Neuronal stem cell (in vitro differentiated cells): ENCODE data around the gene DLK1. TPM values are rescaled to one million over a fixed set of nuclear protein-coding genes. Genes with fewer than 3 reads are reported as not detected.

Experiments
- DNase-seq: peaks from one replicate; pipeline ENCODE4 v3.0.0-alpha.2; 2013; ENCODE audit warnings: low spot score
- H2AFZ ChIP-seq: one replicate; pipeline ENCODE4 v1.6.1; 2013; ENCODE audit warnings: mild to moderate bottlenecking, low read length, inconsistent platforms
- H2AK5ac ChIP-seq: 2 replicates; pipeline ENCODE4 v1.6.1; 2013; ENCODE audit warnings: low read depth, mild to moderate bottlenecking, inconsistent platforms, low read length, moderate library complexity, mixed read lengths
- H2BK120ac ChIP-seq: 2 replicates; pipeline ENCODE4 v1.6.1; 2013; ENCODE audit warnings: low read depth, mild to moderate bottlenecking, inconsistent platforms, low read length, moderate library complexity, mixed read lengths
- H2BK12ac ChIP-seq: one replicate; pipeline ENCODE4 v1.6.1; 2013; ENCODE audit warnings: low read length, inconsistent platforms
- H2BK15ac ChIP-seq: 2 replicates; pipeline ENCODE4 v1.6.1; 2013; ENCODE audit warnings: mild to moderate bottlenecking, low read length, inconsistent platforms, mixed read lengths
- H2BK5ac ChIP-seq: one replicate; pipeline ENCODE4 v1.6.1; 2013; ENCODE audit warnings: inconsistent platforms, mild to moderate bottlenecking, low read length, moderate library complexity
- H3K14ac ChIP-seq: one replicate; pipeline ENCODE4 v1.6.1; 2013; ENCODE audit warnings: low read length, inconsistent platforms
- H3K18ac ChIP-seq: 2 replicates; pipeline ENCODE4 v1.6.1; 2013; ENCODE audit warnings: low read length, inconsistent platforms
- H3K23ac ChIP-seq: 2 replicates; pipeline ENCODE4 v1.6.1; 2013; ENCODE audit warnings: low read depth, mild to moderate bottlenecking, mixed read lengths, low read length, inconsistent platforms; ENCODE audit not compliant: poor library complexity
- H3K27ac ChIP-seq: replicated peaks from 3 replicates; pipeline ENCODE4 v1.5.1; 2013; ENCODE audit warnings: low read length, inconsistent platforms
- H3K27me3 ChIP-seq, 3 experiments: 2 replicates each; pipeline ENCODE4 v1.6.1; 2013; ENCODE audit warnings: low read length in 3 of 3, mild to moderate bottlenecking in 2 of 3, inconsistent platforms in 1 of 3, low read depth in 1 of 3, mixed read lengths in 1 of 3, moderate library complexity in 1 of 3; ENCODE audit not compliant: control insufficient read depth in 3 of 3, insufficient read depth in 3 of 3
- H3K36me3 ChIP-seq, 2 donors: replicated peaks in 1 of 2; 2 replicates each; pipeline ENCODE4 v1.6.1; 2013; ENCODE audit warnings: low read length in 2 of 2; ENCODE audit not compliant: control insufficient read depth in 2 of 2, insufficient read depth in 2 of 2
- H3K4ac ChIP-seq: 2 replicates; pipeline ENCODE4 v1.6.1; 2013; ENCODE audit warnings: inconsistent platforms, mild to moderate bottlenecking, low read length, moderate library complexity
- H3K4me1 ChIP-seq, 2 donors: 1 replicate in 1 of 2; 2 replicates in 1 of 2; pipeline ENCODE4 v1.6.1; 2013; ENCODE audit warnings: low read length in 2 of 2, low read depth in 1 of 2; ENCODE audit not compliant: control insufficient read depth in 2 of 2, insufficient read depth in 1 of 2
- H3K4me2 ChIP-seq: one replicate; pipeline ENCODE4 v1.6.1; 2013; ENCODE audit warnings: mild to moderate bottlenecking, low read length, inconsistent platforms; ENCODE audit not compliant: insufficient read depth, poor library complexity, severe bottlenecking
- H3K4me3 ChIP-seq, 2 donors: 2 replicates each; pipeline ENCODE4 v1.5.1; 2013; ENCODE audit warnings: low read length in 2 of 2, mild to moderate bottlenecking in 2 of 2, inconsistent platforms in 1 of 2, moderate library complexity in 1 of 2
- H3K79me1 ChIP-seq: one replicate; pipeline ENCODE4 v1.6.1; 2013; ENCODE audit warnings: low read depth, mild to moderate bottlenecking, inconsistent platforms, low read length, moderate library complexity
- H3K9ac ChIP-seq: one replicate; pipeline ENCODE4 v1.6.1; 2013; ENCODE audit warnings: mild to moderate bottlenecking, low read depth, low read length, inconsistent platforms; ENCODE audit not compliant: poor library complexity
- H3K9me3 ChIP-seq, 2 donors: replicated peaks in 1 of 2; 2 replicates each; pipeline versions ENCODE3 to v1.6.1; 2013; ENCODE audit warnings: low read length in 2 of 2, mild to moderate bottlenecking in 2 of 2, inconsistent platforms in 1 of 2, low read depth in 1 of 2, mixed read lengths in 1 of 2, moderate library complexity in 1 of 2; ENCODE audit not compliant: control insufficient read depth in 2 of 2, insufficient read depth in 1 of 2
- H4K8ac ChIP-seq: one replicate; pipeline ENCODE4 v1.6.1; 2013; ENCODE audit warnings: low read depth, mild to moderate bottlenecking, inconsistent platforms, low read length, moderate library complexity
- H4K91ac ChIP-seq: one replicate; pipeline ENCODE4 v1.6.1; 2013; ENCODE audit warnings: low read length, low read depth, mild to moderate bottlenecking, inconsistent platforms; ENCODE audit not compliant: poor library complexity
- WGBS, 2 donors: extraction: QIAGEN DNeasy Blood & Tissue Kit; methylation state at CpG; one replicate each; pipeline ENCODE4 v1.1.7; 2013; ENCODE audit warnings: missing lambda C conversion rate in 2 of 2, mixed read lengths in 1 of 2; ENCODE audit not compliant: insufficient read length in 2 of 2, insufficient replicate concordance in 1 of 2; ENCODE audit errors: extremely low coverage in 2 of 2; 5-methylcytosine and 5-hydroxymethylcytosine counted together
- polyA plus RNA-seq, 2 experiments: library from polyadenylated mRNA; stranded (reverse); fragments of 200-250 nt; gene quantifications; one replicate each; pipeline ENCODE4 v1.2.3, GENCODE V29; 2013

The DLK1 gene
- 6,496 TPM for polyA plus RNA-seq (2013, experiment 1 of 2)
- 6,408 TPM for polyA plus RNA-seq (2013, experiment 2 of 2)

DNA sequence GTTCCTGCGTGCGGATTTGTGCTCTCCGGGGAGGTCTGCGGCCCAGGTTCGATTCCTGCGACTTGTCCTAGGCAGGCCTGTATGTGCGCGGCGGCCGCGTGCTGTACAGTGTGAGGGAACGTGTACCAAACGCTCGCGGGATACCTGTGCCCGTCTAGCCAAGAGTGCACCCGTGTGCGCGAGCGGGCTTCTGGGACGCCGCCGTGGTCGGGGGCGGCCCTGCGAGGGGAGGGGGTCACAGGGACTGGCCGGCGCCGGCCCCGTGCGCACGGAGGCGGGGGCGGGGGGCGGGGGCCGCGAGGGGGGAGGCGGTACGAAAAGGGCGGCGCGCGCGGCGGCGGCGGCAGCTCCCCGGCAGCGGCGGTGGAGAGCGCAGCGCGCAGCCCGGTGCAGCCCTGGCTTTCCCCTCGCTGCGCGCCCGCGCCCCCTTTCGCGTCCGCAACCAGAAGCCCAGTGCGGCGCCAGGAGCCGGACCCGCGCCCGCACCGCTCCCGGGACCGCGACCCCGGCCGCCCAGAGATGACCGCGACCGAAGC is at the start of gene DLK1:
TSS of gene DLK1 (plus strand) at position 343 of the 536 bp plus-strand sequence. CDS start at position 520, 177 bp downstream.
- Histone ChIP-seq H2BK15ac (peak within 1 kb of the TSS; percentile 76), H3K27ac (peak within 1 kb of the TSS; percentile 83), H3K36me3 (peaks cover 0 to 38% of the 10 kb centered on the region in 2 donors), H4K91ac (peak within 1 kb of the TSS; percentile 96), H3K4me1 (peaks cover 18 to 54% of the 10 kb centered on the region in 2 donors), H2AFZ (peak within 1 kb of the TSS; percentile 80), H3K9me3 (no peaks in the 10 kb centered on the region), H2AK5ac (peak within 1 kb of the TSS; percentile 96), H3K23ac (peak within 1 kb of the TSS; percentile 55), H3K9ac (peak within 1 kb of the TSS; percentile 100), H2BK12ac (peak within 1 kb of the TSS; percentile 52), H3K4ac (peak within 1 kb of the TSS; percentile 79), H2BK120ac (peak within 1 kb of the TSS; percentile 90), H3K14ac (peak within 1 kb of the TSS; percentile 95), H3K27me3 (peaks cover 0 to 91% (median 0%) of the 10 kb centered on the region in 3 experiments), H3K79me1 (peaks cover 10% of the 10 kb centered on the region), H3K18ac (peak within 1 kb of the TSS; percentile 100), H3K4me2 (peak within 1 kb of the TSS; percentile 71), H4K8ac (peak within 1 kb of the TSS; percentile 70), H3K4me3 (peak within 1 kb of the TSS in 1 of 2 donors; percentile 92), H2BK5ac (peak within 1 kb of the TSS; percentile 98)
- WGBS, 2 donors = no CpG with 5 or more reads among the region's 77 CpGs
- DNase-seq = no peak

DNA sequence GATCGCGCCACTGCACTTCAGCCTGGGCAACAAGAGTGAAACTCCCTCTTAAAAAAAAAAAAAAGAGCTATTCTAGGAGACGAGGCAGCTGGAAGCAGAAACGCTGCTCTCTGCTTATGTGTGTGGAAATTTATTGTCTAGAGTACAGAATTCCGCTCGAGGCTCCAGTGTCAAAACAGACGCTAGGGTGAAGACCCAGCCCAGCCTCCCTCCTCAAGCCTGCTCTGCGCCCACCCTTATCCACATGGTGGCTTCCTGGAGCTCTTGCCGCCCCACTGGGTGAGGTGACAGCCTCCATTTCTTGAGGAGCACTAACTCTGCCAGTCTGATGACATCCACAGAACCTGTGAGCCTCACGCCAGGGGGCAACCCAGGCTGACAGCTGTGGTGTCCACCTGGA is 49.5 kb upstream of the DLK1 start:
- H3K4me2 ChIP-seq = no peak overlapping the region

DNA sequence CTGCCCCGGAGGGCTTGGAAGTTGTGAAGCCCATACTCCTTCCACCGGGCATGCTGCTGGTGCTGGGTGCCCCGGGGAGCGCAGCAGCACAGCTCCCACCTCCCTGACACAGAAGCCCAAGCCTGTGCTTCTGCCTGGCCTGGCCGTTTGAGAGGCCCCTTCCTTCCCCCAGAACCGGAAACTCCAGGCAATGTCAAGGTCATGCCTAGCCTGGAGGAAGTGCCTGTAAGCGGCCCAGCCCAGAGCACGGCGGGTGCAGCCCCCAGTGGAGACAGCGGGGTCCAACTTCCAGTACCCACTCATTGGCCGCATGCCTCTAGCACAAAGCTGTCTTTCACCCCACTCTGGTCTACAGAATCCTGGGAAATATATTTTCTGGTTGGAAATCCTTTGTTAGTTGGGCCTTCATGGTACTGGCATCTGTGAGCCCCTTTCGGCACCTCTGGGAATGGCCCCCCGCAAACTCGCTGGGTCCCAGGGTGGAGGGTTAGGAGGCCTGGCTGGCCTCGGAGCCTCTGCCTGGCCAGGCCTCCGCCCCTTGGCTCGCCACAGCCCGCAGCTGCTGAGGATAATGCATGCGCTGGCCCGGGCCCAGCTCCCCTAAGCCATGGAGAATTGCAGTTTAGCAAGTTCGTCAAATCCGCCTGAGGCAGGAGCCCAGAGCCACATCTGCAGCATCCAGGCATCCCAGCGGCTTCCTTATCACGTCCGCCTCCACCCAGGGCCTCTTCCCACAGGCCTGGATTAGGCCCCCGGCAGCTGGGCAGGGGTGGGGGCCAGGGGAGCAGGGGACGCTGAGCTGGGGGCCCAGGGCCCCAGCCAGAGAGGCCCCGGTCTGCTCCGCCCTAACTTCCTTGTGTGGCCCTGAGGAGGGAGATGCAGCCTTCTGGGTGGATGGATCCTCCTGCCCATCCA is 48.9 kb upstream of the DLK1 start:
- no CpG with 5 or more reads among the region's 29 CpGs for WGBS, 2 donors
- no peak overlapping the region for H3K4me2 ChIP-seq
- no peaks in the 10 kb centered on the region for H3K9me3 ChIP-seq
- no peaks in the 10 kb centered on the region for H3K36me3 ChIP-seq
- H2BK15ac ChIP-seq = peak overlapping the region; percentile 88
- no peak for DNase-seq
- H4K91ac ChIP-seq = peak overlapping the region; percentile 47
- peak overlapping the region; percentile 94 for H4K8ac ChIP-seq
- H3K4me3 ChIP-seq = no peak overlapping the region
- peak overlapping the region; percentile 8 for H2BK5ac ChIP-seq
- peak overlapping the region; percentile 58 for H2AFZ ChIP-seq
- H3K23ac ChIP-seq = peak overlapping the region; percentile 38
- H3K14ac ChIP-seq = peak overlapping the region; percentile 65
- H3K18ac ChIP-seq = peak overlapping the region; percentile 66
- peak overlapping the region; percentile 49 for H2AK5ac ChIP-seq
- peaks cover 27 to 37% of the 10 kb centered on the region in 2 donors for H3K4me1 ChIP-seq
- no peak overlapping the region for H3K9ac ChIP-seq
- H3K27ac ChIP-seq = no peak overlapping the region
- H2BK120ac ChIP-seq = peak overlapping the region; percentile 93
- no peaks in the 10 kb centered on the region for H3K79me1 ChIP-seq
- H3K4ac ChIP-seq = no peak overlapping the region
- peak overlapping the region; percentile 47 for H2BK12ac ChIP-seq
- H3K27me3 ChIP-seq = peaks cover 0 to 24% (median 0%) of the 10 kb centered on the region in 3 experiments

More for the DNA sequence above, 49.5 kb upstream of the DLK1 start:
- Histone ChIP-seq H2BK120ac (peak overlapping the region; percentile 93), H3K27ac (no peak overlapping the region), H3K27me3 (peaks cover 0 to 30% (median 0%) of the 10 kb centered on the region in 3 experiments), H3K4me1 (peaks cover 28 to 37% of the 10 kb centered on the region in 2 donors), H3K9me3 (no peaks in the 10 kb centered on the region), H3K4ac (no peak overlapping the region), H2BK15ac (peak overlapping the region; percentile 88), H2BK5ac (peak overlapping the region; percentile 8), H3K4me3 (no peak overlapping the region), H4K8ac (peak overlapping the region; percentile 94), H4K91ac (no peak overlapping the region), H3K14ac (no peak overlapping the region), H2BK12ac (peak overlapping the region; percentile 47), H3K36me3 (no peaks in the 10 kb centered on the region), H3K18ac (peak overlapping the region; percentile 66), H2AFZ (peak overlapping the region; percentile 58), H3K79me1 (no peaks in the 10 kb centered on the region), H3K23ac (peak overlapping the region; percentile 38), H2AK5ac (peak overlapping the region; percentile 49), H3K9ac (no peak overlapping the region)
- no CpG with 5 or more reads among the region's 10 CpGs for WGBS, 2 donors
- DNase-seq = no peak

DNA sequence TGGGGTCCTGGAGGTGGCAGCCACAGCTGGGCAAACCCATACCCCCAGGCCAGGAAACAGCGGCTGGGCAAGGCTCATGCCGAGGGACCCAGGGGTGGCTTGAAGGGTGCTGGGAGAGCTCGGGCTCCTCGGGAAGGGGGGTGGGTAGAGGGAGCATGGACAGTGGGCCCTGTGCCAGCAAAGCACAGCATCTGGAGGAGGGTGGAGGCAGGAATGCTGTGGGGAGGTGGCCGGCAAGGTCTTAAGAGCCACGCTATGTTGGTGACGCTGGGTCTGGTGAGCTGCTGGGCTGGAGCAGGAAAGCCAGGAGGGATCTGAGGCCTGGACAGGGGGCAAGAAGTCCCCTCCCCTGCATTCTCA is 48.2 kb upstream of the DLK1 start:
- no peak overlapping the region for H4K8ac ChIP-seq
- peak overlapping the region; percentile 3 for H2BK12ac ChIP-seq
- peak overlapping the region; percentile 79 for H2BK15ac ChIP-seq
- peak overlapping the region; percentile 12 for H3K14ac ChIP-seq
- WGBS, 2 donors = no CpG with 5 or more reads among the region's 7 CpGs
- no peak overlapping the region for H3K4me3 ChIP-seq
- peaks cover 22 to 30% of the 10 kb centered on the region in 2 donors for H3K4me1 ChIP-seq
- H4K91ac ChIP-seq = peak overlapping the region; percentile 47
- no peaks in the 10 kb centered on the region for H3K9me3 ChIP-seq
- DNase-seq = no peak
- no peak overlapping the region for H3K4ac ChIP-seq
- no peak overlapping the region for H3K9ac ChIP-seq
- peak overlapping the region; percentile 66 for H3K18ac ChIP-seq
- peak overlapping the region; percentile 32 for H2BK120ac ChIP-seq
- H3K4me2 ChIP-seq = no peak overlapping the region
- H3K79me1 ChIP-seq = no peaks in the 10 kb centered on the region
- no peaks in the 10 kb centered on the region for H3K36me3 ChIP-seq
- H2AK5ac ChIP-seq = peak overlapping the region; percentile 49
- peak overlapping the region; percentile 8 for H2BK5ac ChIP-seq
- H2AFZ ChIP-seq = peak overlapping the region; percentile 58
- no peak overlapping the region for H3K23ac ChIP-seq
- no peak overlapping the region for H3K27ac ChIP-seq
- peaks cover 0 to 19% (median 0%) of the 10 kb centered on the region in 3 experiments for H3K27me3 ChIP-seq
